Common myeloid progenitor, CD34-positive (primary cell): ENCODE results near the gene ADGRL4.
"Not testable (repeated sequence)": the region's sequence is repeated elsewhere in the genome, so short reads cannot be mapped to it uniquely, and the experiment has no call there.

ENCODE experiments used
- CTCF ChIA-PET: fragments of 350-600 bp; sonication (Branson Sonifier 250); formaldehyde crosslinking; loops from one replicate; lab custom pipeline; 2021; ENCODE audit warnings: antibody characterized with exemption; lab: Charles Lee
- POLR2A ChIA-PET: fragments of 350-600 bp; sonication (Branson Sonifier 250); formaldehyde crosslinking; loops from one replicate; lab custom pipeline; 2021; ENCODE audit warnings: antibody characterized with exemption; lab: Charles Lee
- DNase-seq, 3 donors: peaks; one replicate each; pipeline versions ENCODE4 v3.0.0 to v3.0.0-alpha.2; 2013
- H3K27ac ChIP-seq, 2 experiments: 1 replicate in 1 of 2; 2 replicates in 1 of 2; pipeline ENCODE4 v1.7.0; 2013; ENCODE audit warnings: inconsistent platforms in 2 of 2, low read length in 2 of 2, mild to moderate bottlenecking in 2 of 2, low read depth in 1 of 2, moderate library complexity in 1 of 2; ENCODE audit not compliant: severe bottlenecking in 2 of 2, insufficient read depth in 1 of 2, poor library complexity in 1 of 2
- H3K27me3 ChIP-seq, 5 experiments: replicated peaks in 2 of 5; 1 replicate in 3 of 5; 2 replicates in 2 of 5; pipeline versions ENCODE4 v1.6.1 to v1.7.0; 2013; ENCODE audit warnings: low read length in 4 of 5, mild to moderate bottlenecking in 2 of 5, moderate library complexity in 2 of 5, inconsistent platforms in 1 of 5; ENCODE audit not compliant: insufficient read depth in 5 of 5, control insufficient read depth in 4 of 5
- H3K36me3 ChIP-seq, 4 experiments: 1 replicate in 2 of 4; 2 replicates in 2 of 4; pipeline versions ENCODE4 v1.6.1 to v1.7.0; 2013; ENCODE audit warnings: low read length in 3 of 4, control low read depth in 1 of 4, mild to moderate bottlenecking in 1 of 4; ENCODE audit not compliant: control insufficient read depth in 4 of 4, insufficient read depth in 4 of 4
- H3K4me1 ChIP-seq, 4 experiments: 1 replicate in 3 of 4; 2 replicates in 1 of 4; pipeline versions ENCODE4 v1.6.1 to v1.7.1; 2013; ENCODE audit warnings: low read length in 3 of 4, mild to moderate bottlenecking in 3 of 4, control low read depth in 1 of 4, inconsistent platforms in 1 of 4, moderate library complexity in 1 of 4; ENCODE audit not compliant: control insufficient read depth in 4 of 4, insufficient read depth in 4 of 4; ENCODE audit errors: control extremely low read depth in 1 of 4
- H3K4me3 ChIP-seq, 7 experiments: 1 replicate in 4 of 7; 2 replicates in 3 of 7; pipeline versions ENCODE4 v1.5.1 to v1.7.0; 2013; ENCODE audit warnings: mild to moderate bottlenecking in 7 of 7, low read length in 6 of 7, moderate library complexity in 6 of 7, inconsistent platforms in 2 of 7, low read depth in 2 of 7, control low read depth in 1 of 7; ENCODE audit not compliant: insufficient read depth in 4 of 7, control insufficient read depth in 1 of 7; ENCODE audit errors: extremely low read depth in 1 of 7
- H3K9me3 ChIP-seq, 5 experiments: 1 replicate in 4 of 5; 2 replicates in 1 of 5; pipeline versions ENCODE4 v1.6.1 to v1.7.1; 2013; ENCODE audit warnings: low read length in 4 of 5, mild to moderate bottlenecking in 2 of 5, inconsistent platforms in 1 of 5, low read depth in 1 of 5, moderate library complexity in 1 of 5; ENCODE audit not compliant: control insufficient read depth in 4 of 5, insufficient read depth in 2 of 5; ENCODE audit errors: control extremely low read depth in 1 of 5
- WGBS: methylation state at CpG from one replicate; pipeline ENCODE4 v1.1.5; 2013; ENCODE audit not compliant: insufficient coverage; 5-methylcytosine and 5-hydroxymethylcytosine counted together

The ADGRL4 gene

GRCh38 chr1:78894811-78895210 lies 111.7 kb downstream of the ADGRL4 start:
- no peak for DNase-seq
- no peaks in the 10 kb centered on the region for H3K36me3 ChIP-seq
- ChIA-PET POLR2A (no interaction called here), CTCF (no interaction called here)
- no peak overlapping the region for H3K4me3 ChIP-seq
- H3K27me3 ChIP-seq: no peaks in the 10 kb centered on the region
- no peak overlapping the region for H3K27ac ChIP-seq
- no peaks in the 10 kb centered on the region for H3K9me3 ChIP-seq
- H3K4me1 ChIP-seq: no peaks in the 10 kb centered on the region
- WGBS: no CpG with 5 or more reads among the region's 2 CpGs

- no peaks in the 10 kb centered on the region for H3K9me3 ChIP-seq
- H3K36me3 ChIP-seq: no peaks in the 10 kb centered on the region
- H3K27me3 ChIP-seq: no peaks in the 10 kb centered on the region
- no peak overlapping the region for H3K4me3 ChIP-seq
- POLR2A ChIA-PET: no interaction called here
- H3K4me1 ChIP-seq: no peaks in the 10 kb centered on the region
- H3K27ac ChIP-seq: no peak overlapping the region
- no peak for DNase-seq
- CTCF ChIA-PET: no interaction called here
- WGBS: 90% methylated on average over 2 of the region's 3 CpGs
Measured at GRCh38 chr1:78892260-78892840, 114.2 kb downstream of the ADGRL4 start.

GRCh38 chr1:78887458-78887857 lies 119.1 kb downstream of the ADGRL4 start:
- no peaks in the 10 kb centered on the region for H3K36me3 ChIP-seq
- H3K9me3 ChIP-seq: no peaks in the 10 kb centered on the region
- no peaks in the 10 kb centered on the region for H3K27me3 ChIP-seq
- H3K4me1 ChIP-seq: no peaks in the 10 kb centered on the region
- CTCF ChIA-PET: interaction anchor here (1.3 kb wide), 1 partner anchor 10 kb away, joined by 3 read pairs; no protein-coding TSS in a partner anchor
- H3K27ac ChIP-seq: no peak overlapping the region
- POLR2A ChIA-PET: interaction anchor here (0.6 kb wide), 1 partner anchor 38 kb away, joined by 3 read pairs; no protein-coding TSS in a partner anchor
- H3K4me3 ChIP-seq: no peak overlapping the region
- DNase-seq: no peak
- no CpG with 5 or more reads among the region's 2 CpGs for WGBS

GRCh38 chr1:78884685-78885452 lies 121.7 kb downstream of the ADGRL4 start:
- H3K27me3 ChIP-seq: no peaks in the 10 kb centered on the region
- H3K9me3 ChIP-seq: no peaks in the 10 kb centered on the region
- H3K27ac ChIP-seq: no peak overlapping the region
- no peak overlapping the region for H3K4me3 ChIP-seq
- no peak for DNase-seq
- POLR2A ChIA-PET: no interaction called here
- CTCF ChIA-PET: no interaction called here
- H3K36me3 ChIP-seq: no peaks in the 10 kb centered on the region
- 80% methylated on average over 5 of the region's 6 CpGs for WGBS
- H3K4me1 ChIP-seq: no peaks in the 10 kb centered on the region

- H3K36me3 ChIP-seq: no peaks in the 10 kb centered on the region
- no peak overlapping the region for H3K27ac ChIP-seq
- DNase-seq: no peak
- no peaks in the 10 kb centered on the region for H3K4me1 ChIP-seq
- H3K4me3 ChIP-seq: no peak overlapping the region
- ChIA-PET CTCF (no interaction called here), POLR2A (no interaction called here)
- H3K27me3 ChIP-seq: no peaks in the 10 kb centered on the region
- H3K9me3 ChIP-seq: no peaks in the 10 kb centered on the region
- 96% methylated on average over 5 of the region's 5 CpGs for WGBS
Measured at GRCh38 chr1:78880223-78880622, 126.3 kb downstream of the ADGRL4 start.

- WGBS: 96% methylated on average over 3 of the region's 4 CpGs
- POLR2A ChIA-PET, H3K4me1 ChIP-seq, CTCF ChIA-PET, H3K4me3 ChIP-seq, H3K27ac ChIP-seq, DNase-seq, H3K36me3 ChIP-seq, H3K9me3 ChIP-seq, H3K27me3 ChIP-seq: not testable (repeated sequence)
Measured at GRCh38 chr1:78875986-78876385, 130.5 kb downstream of the ADGRL4 start.

- POLR2A ChIA-PET, H3K36me3 ChIP-seq, H3K4me3 ChIP-seq, H3K4me1 ChIP-seq, CTCF ChIA-PET, H3K27ac ChIP-seq, H3K9me3 ChIP-seq, H3K27me3 ChIP-seq, DNase-seq: not testable (repeated sequence)
- 100% methylated on average over 3 of the region's 4 CpGs for WGBS
Measured at GRCh38 chr1:78872801-78873200, 133.7 kb downstream of the ADGRL4 start.
